ENCODE data around the gene OGN. TPM values are rescaled to one million over a fixed set of nuclear protein-coding genes. Genes with fewer than 3 reads are reported as not detected.

The OGN gene
- total RNA-seq, 3 donors from 2014 or later = 2.1 to 28.3 (median 6.6) TPM

- DNase-seq (no peak), ATAC-seq (no peak)
- Histone ChIP-seq H3K4me1 (ENCODE audit: low read depth) (no peaks in the 10 kb centered on the region), H3K4me3 (no peak overlapping the region), H3K9me3 (peaks cover 10% of the 10 kb centered on the region), H3K36me3 (ENCODE audit: low read depth) (no peaks in the 10 kb centered on the region)
- intact Hi-C loops (cut with DNase I, micrococcal nuclease) = loop anchor here in 1 of 2 donors (10.0 kb wide), 1 partner anchor 292 kb away; no protein-coding TSS in a partner anchor
- no peak for TF ChIP-seq CTCF (IDR thresholded peaks at IDR 0.05)
These were observed 61.4 kb downstream of the OGN start for GRCh38 chr9:92342825-92343488.

- Histone ChIP-seq H3K4me1 (ENCODE audit: low read depth) (no peaks in the 10 kb centered on the region), H3K36me3 (ENCODE audit: low read depth) (no peaks in the 10 kb centered on the region), H3K9me3 (peaks cover 10% of the 10 kb centered on the region), H3K4me3 (no peak overlapping the region)
- TF ChIP-seq CTCF (IDR thresholded peaks at IDR 0.05) = no peak
- no peak for DNase-seq
- no peak for ATAC-seq
- intact Hi-C loops (cut with DNase I, micrococcal nuclease) = loop anchor here in 1 of 2 donors (10.0 kb wide), 1 partner anchor 293 kb away; no protein-coding TSS in a partner anchor
These were observed 62.8 kb downstream of the OGN start for GRCh38 chr9:92341578-92341977.

DNA sequence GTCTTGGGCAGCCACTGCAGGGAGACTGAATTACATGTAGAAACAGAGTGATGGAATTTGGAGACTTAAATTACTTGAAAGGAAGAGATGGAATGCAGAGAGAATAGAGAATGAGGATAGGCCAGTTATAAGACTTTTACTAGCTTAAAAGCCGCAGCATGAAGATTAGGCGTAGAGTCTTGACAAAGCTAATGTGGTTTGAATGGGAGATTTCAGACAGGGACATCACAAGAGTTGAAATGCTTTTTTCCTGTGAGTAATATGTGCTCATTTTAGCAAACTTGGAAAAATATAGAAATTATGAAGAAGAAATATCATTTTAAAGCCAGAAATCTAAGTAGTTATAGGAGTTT is 71.1 kb downstream of the OGN start:
- no peaks in the 10 kb centered on the region for H3K4me1 ChIP-seq (ENCODE audit: low read depth)
- no peaks in the 10 kb centered on the region for H3K36me3 ChIP-seq (ENCODE audit: low read depth)
- ATAC-seq = no peak
- intact Hi-C loops (cut with DNase I, micrococcal nuclease) = no loop called here
- no peak for DNase-seq
- no peak for TF ChIP-seq CTCF (IDR thresholded peaks at IDR 0.05)
- no peak overlapping the region for H3K4me3 ChIP-seq
- H3K9me3 ChIP-seq = no peaks in the 10 kb centered on the region

Other genes starting within 250 kb of the OGN start
- 10 to 100 TPM; 46.0 to 57.9 (median 57.8) TPM for gene IARS1, start 110.9 kb downstream of the OGN start, total RNA-seq
- 10 to 100 TPM; 25.6 to 31.1 (median 25.8) TPM for gene NOL8, start 79.2 kb downstream of the OGN start, total RNA-seq
- 1 to 10 TPM; 2.0 to 4.9 (median 3.3) TPM for gene CENPP, start 78.6 kb downstream of the OGN start, total RNA-seq
- 1 to 10 TPM in 2 of 3 donors, under 1 TPM in 1; 0.87 to 5.1 (median 1.8) TPM for gene OMD, start 19.9 kb upstream of the OGN start, total RNA-seq
- gene ASPN, start 77.9 kb upstream of the OGN start, total RNA-seq = 1 to 10 TPM; 1.1 to 5.1 (median 1.3) TPM
- gene ECM2, start 131.4 kb upstream of the OGN start, total RNA-seq = 1 to 10 TPM; 1.0 to 5.0 (median 1.9) TPM

All from mucosa of descending colon (tissue), 3 donors.